ENCODE measurements around the gene LAX1. TPM values are rescaled to one million over a fixed set of nuclear protein-coding genes. Genes with fewer than 3 reads are reported as not detected.

The LAX1 gene
- polyA plus RNA-seq, 1 donor (not counting 4 experiments of a cell fraction or from before 2014, with no cell fraction given): 0.07 TPM

- H2AFZ ChIP-seq (ENCODE audit: control insufficient read depth, low read length): peak overlapping the region; percentile 54
- peak overlapping the region; percentile 87 for H3K27ac ChIP-seq (ENCODE audit: control insufficient read depth, insufficient read depth, low read length)
- peak; percentile 89 for DNase-seq (ENCODE audit: low read depth, low spot score)
- no peaks in the 10 kb centered on the region for H3K27me3 ChIP-seq (ENCODE audit: control insufficient read depth, extremely low read depth, insufficient read depth, low read length)
- no peaks in the 10 kb centered on the region for H3K79me2 ChIP-seq (ENCODE audit: control insufficient read depth, insufficient read depth, low read length)
- no peaks in the 10 kb centered on the region for H3K9me3 ChIP-seq (ENCODE audit: control insufficient read depth, low read depth, low read length)
- no peak overlapping the region for H3K4me3 ChIP-seq (ENCODE audit: control insufficient read depth in 2 of 3, extremely low read depth in 1 of 3, insufficient read depth in 2 of 3, low read depth in 1 of 3, low read length in 3 of 3)
- H3K9me1 ChIP-seq (ENCODE audit: control insufficient read depth, extremely low read depth, insufficient read depth, low read length): no peaks in the 10 kb centered on the region
- no peaks in the 10 kb centered on the region for H4K20me1 ChIP-seq (ENCODE audit: control insufficient read depth, extremely low read depth, insufficient read depth, low read length)
- no peaks in the 10 kb centered on the region for H3K36me3 ChIP-seq (ENCODE audit: control insufficient read depth in 2 of 2, extremely low read depth in 1 of 2, insufficient read depth in 2 of 2, low read length in 2 of 2)
- H3K4me1 ChIP-seq (ENCODE audit: control insufficient read depth, extremely low read depth, insufficient read depth, low read length): peaks cover 17% of the 10 kb centered on the region
- peak overlapping the region; percentile 60 for H3K9ac ChIP-seq (ENCODE audit: control insufficient read depth, extremely low read depth, insufficient read depth, low read length)
- dilution Hi-C loops (cut with MboI; ENCODE audit: extremely low pct_ligation_motif_present, low sequenced_read_pairs): no loop called here
- peak; percentile 89 for FAIRE-seq
- H3K4me2 ChIP-seq (ENCODE audit: control insufficient read depth, extremely low read depth, insufficient read depth, low read depth, low read length): peak overlapping the region; percentile 34
- TF ChIP-seq EZH2 (IDR thresholded peaks at IDR 0.05; ENCODE audit: low read length): no peak
- TF ChIP-seq CTCF (optimal IDR thresholded peaks at IDR 0.05 in 1 of 3, IDR thresholded peaks at IDR 0.05 in 1 of 3, conservative IDR thresholded peaks at IDR 0.05 in 1 of 3; ENCODE audit: extremely low read depth in 1 of 3, insufficient read depth in 2 of 3, low read length in 3 of 3): no peak
Measured at GRCh38 chr1:203769505-203770343, 4.7 kb downstream of the LAX1 start.

GRCh38 chr1:203771901-203772301 is 6.9 kb downstream of the LAX1 start:
- DNase-seq (ENCODE audit: low read depth, low spot score) (no peak), FAIRE-seq (no peak)
- Histone ChIP-seq H3K9me1 (ENCODE audit: control insufficient read depth, extremely low read depth, insufficient read depth, low read length) (no peaks in the 10 kb centered on the region), H3K36me3 (ENCODE audit: control insufficient read depth in 2 of 2, extremely low read depth in 1 of 2, insufficient read depth in 2 of 2, low read length in 2 of 2) (no peaks in the 10 kb centered on the region), H2AFZ (ENCODE audit: control insufficient read depth, low read length) (peak overlapping the region; percentile 34), H3K79me2 (ENCODE audit: control insufficient read depth, insufficient read depth, low read length) (no peaks in the 10 kb centered on the region), H3K27me3 (ENCODE audit: control insufficient read depth, extremely low read depth, insufficient read depth, low read length) (no peaks in the 10 kb centered on the region), H3K4me1 (ENCODE audit: control insufficient read depth, extremely low read depth, insufficient read depth, low read length) (peaks cover 15% of the 10 kb centered on the region), H3K4me3 (ENCODE audit: control insufficient read depth in 2 of 3, extremely low read depth in 1 of 3, insufficient read depth in 2 of 3, low read depth in 1 of 3, low read length in 3 of 3) (no peak overlapping the region), H3K4me2 (ENCODE audit: control insufficient read depth, extremely low read depth, insufficient read depth, low read depth, low read length) (no peak overlapping the region), H3K9ac (ENCODE audit: control insufficient read depth, extremely low read depth, insufficient read depth, low read length) (no peak overlapping the region), H3K9me3 (ENCODE audit: control insufficient read depth, low read depth, low read length) (no peaks in the 10 kb centered on the region), H4K20me1 (ENCODE audit: control insufficient read depth, extremely low read depth, insufficient read depth, low read length) (no peaks in the 10 kb centered on the region), H3K27ac (ENCODE audit: control insufficient read depth, insufficient read depth, low read length) (no peak overlapping the region)
- TF ChIP-seq EZH2 (IDR thresholded peaks at IDR 0.05; ENCODE audit: low read length) (no peak), CTCF (optimal IDR thresholded peaks at IDR 0.05 in 1 of 3, IDR thresholded peaks at IDR 0.05 in 1 of 3, conservative IDR thresholded peaks at IDR 0.05 in 1 of 3; ENCODE audit: extremely low read depth in 1 of 3, insufficient read depth in 2 of 3, low read length in 3 of 3) (no peak)
- dilution Hi-C loops (cut with MboI; ENCODE audit: extremely low pct_ligation_motif_present, low sequenced_read_pairs): no loop called here
